ENCODE results near the gene ETV4. TPM values are rescaled to one million over a fixed set of nuclear protein-coding genes. Genes with fewer than 3 reads are reported as not detected.

ETV4 gene
- total and polyA plus RNA-seq, 2 of the 13 experiments (the other 11 are each of a cell fraction or from before 2014, with no cell fraction given), result 128 to 330 TPM

DNA sequence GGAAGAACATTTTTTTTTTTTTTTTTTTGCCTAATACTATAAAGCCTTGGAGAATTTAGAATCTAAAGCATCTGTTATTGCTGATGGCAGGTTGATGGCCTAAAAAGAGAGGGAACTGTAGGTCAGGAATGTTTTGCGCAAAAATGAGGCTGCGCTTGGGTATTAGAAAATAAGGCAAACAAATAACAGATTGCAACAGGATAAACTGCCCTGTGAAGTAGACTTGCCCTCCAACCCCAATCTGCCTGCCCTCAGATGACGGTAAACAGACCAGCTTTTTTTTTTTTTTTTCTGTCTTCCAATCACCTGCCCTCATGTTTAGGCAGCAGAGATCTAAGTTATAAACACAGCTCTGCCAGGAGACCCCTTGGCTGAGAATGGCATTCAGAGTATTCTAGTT, 66.2 kb downstream of the ETV4 start (continued):
- TF ChIP-seq, protein P1, sequence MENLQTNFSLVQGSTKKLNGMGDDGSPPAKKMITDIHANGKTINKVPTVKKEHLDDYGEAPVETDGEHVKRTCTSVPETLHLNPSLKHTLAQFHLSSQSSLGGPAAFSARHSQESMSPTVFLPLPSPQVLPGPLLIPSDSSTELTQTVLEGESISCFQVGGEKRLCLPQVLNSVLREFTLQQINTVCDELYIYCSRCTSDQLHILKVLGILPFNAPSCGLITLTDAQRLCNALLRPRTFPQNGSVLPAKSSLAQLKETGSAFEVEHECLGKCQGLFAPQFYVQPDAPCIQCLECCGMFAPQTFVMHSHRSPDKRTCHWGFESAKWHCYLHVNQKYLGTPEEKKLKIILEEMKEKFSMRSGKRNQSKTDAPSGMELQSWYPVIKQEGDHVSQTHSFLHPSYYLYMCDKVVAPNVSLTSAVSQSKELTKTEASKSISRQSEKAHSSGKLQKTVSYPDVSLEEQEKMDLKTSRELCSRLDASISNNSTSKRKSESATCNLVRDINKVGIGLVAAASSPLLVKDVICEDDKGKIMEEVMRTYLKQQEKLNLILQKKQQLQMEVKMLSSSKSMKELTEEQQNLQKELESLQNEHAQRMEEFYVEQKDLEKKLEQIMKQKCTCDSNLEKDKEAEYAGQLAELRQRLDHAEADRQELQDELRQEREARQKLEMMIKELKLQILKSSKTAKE (CRISPR knock-in tag; IDR thresholded peaks at IDR 0.05; ENCODE audit: borderline replicate concordance), result peak; percentile 74; the same call in 1 of the 2 replicates
- TF ChIP-seq ZNF768 (CRISPR knock-in tag; IDR thresholded peaks at IDR 0.05) (no peak), KDM6A (CRISPR knock-in tag; IDR thresholded peaks at IDR 0.05; ENCODE audit: low read depth) (peak; percentile 57; the same call in 1 of the 2 replicates), ZNF782 (CRISPR knock-in tag; IDR thresholded peaks at IDR 0.05; ENCODE audit: borderline replicate concordance) (no peak; the same call in 1 of the 2 replicates), XBP1 (CRISPR knock-in tag; IDR thresholded peaks at IDR 0.05) (0 out of 2 replicates have a peak, but pooled peaks have one; percentile 4), SOX13 (IDR thresholded peaks at IDR 0.05) (peak; percentile 70; the same call in 1 of the 2 replicates), SOX13 (CRISPR knock-in tag; conservative IDR thresholded peaks at IDR 0.05 in 1 of 2, IDR thresholded peaks at IDR 0.05 in 1 of 2) (peak in 1 of 2 experiments; percentile 86; a peak in 2 of 4 replicates), HOXA7 (CRISPR knock-in tag; IDR thresholded peaks at IDR 0.05) (no peak), KDM4B (CRISPR knock-in tag; IDR thresholded peaks at IDR 0.05) (peak; percentile 14; the same call in 1 of the 2 replicates), AGO1 (IDR thresholded peaks at IDR 0.05; ENCODE audit: low read depth, low read length, poor library complexity, severe bottlenecking) (no peak), PHB2 (IDR thresholded peaks at IDR 0.05; ENCODE audit: partially characterized antibody) (no peak), ZBTB38 (CRISPR knock-in tag; IDR thresholded peaks at IDR 0.05) (no peak), ZNF879 (CRISPR knock-in tag; IDR thresholded peaks at IDR 0.05) (no peak), ZNF225 (CRISPR knock-in tag; IDR thresholded peaks at IDR 0.05) (no peak)
- TF ChIP-seq, protein P2, sequence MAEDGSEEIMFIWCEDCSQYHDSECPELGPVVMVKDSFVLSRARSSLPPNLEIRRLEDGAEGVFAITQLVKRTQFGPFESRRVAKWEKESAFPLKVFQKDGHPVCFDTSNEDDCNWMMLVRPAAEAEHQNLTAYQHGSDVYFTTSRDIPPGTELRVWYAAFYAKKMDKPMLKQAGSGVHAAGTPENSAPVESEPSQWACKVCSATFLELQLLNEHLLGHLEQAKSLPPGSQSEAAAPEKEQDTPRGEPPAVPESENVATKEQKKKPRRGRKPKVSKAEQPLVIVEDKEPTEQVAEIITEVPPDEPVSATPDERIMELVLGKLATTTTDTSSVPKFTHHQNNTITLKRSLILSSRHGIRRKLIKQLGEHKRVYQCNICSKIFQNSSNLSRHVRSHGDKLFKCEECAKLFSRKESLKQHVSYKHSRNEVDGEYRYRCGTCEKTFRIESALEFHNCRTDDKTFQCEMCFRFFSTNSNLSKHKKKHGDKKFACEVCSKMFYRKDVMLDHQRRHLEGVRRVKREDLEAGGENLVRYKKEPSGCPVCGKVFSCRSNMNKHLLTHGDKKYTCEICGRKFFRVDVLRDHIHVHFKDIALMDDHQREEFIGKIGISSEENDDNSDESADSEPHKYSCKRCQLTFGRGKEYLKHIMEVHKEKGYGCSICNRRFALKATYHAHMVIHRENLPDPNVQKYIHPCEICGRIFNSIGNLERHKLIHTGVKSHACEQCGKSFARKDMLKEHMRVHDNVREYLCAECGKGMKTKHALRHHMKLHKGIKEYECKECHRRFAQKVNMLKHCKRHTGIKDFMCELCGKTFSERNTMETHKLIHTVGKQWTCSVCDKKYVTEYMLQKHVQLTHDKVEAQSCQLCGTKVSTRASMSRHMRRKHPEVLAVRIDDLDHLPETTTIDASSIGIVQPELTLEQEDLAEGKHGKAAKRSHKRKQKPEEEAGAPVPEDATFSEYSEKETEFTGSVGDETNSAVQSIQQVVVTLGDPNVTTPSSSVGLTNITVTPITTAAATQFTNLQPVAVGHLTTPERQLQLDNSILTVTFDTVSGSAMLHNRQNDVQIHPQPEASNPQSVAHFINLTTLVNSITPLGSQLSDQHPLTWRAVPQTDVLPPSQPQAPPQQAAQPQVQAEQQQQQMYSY (CRISPR knock-in tag; IDR thresholded peaks at IDR 0.05), result no peak; the same call in 1 of the 2 replicates
- TF ChIP-seq, protein P3, sequence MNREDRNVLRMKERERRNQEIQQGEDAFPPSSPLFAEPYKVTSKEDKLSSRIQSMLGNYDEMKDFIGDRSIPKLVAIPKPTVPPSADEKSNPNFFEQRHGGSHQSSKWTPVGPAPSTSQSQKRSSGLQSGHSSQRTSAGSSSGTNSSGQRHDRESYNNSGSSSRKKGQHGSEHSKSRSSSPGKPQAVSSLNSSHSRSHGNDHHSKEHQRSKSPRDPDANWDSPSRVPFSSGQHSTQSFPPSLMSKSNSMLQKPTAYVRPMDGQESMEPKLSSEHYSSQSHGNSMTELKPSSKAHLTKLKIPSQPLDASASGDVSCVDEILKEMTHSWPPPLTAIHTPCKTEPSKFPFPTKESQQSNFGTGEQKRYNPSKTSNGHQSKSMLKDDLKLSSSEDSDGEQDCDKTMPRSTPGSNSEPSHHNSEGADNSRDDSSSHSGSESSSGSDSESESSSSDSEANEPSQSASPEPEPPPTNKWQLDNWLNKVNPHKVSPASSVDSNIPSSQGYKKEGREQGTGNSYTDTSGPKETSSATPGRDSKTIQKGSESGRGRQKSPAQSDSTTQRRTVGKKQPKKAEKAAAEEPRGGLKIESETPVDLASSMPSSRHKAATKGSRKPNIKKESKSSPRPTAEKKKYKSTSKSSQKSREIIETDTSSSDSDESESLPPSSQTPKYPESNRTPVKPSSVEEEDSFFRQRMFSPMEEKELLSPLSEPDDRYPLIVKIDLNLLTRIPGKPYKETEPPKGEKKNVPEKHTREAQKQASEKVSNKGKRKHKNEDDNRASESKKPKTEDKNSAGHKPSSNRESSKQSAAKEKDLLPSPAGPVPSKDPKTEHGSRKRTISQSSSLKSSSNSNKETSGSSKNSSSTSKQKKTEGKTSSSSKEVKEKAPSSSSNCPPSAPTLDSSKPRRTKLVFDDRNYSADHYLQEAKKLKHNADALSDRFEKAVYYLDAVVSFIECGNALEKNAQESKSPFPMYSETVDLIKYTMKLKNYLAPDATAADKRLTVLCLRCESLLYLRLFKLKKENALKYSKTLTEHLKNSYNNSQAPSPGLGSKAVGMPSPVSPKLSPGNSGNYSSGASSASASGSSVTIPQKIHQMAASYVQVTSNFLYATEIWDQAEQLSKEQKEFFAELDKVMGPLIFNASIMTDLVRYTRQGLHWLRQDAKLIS (CRISPR knock-in tag; IDR thresholded peaks at IDR 0.05), result no peak
- TF ChIP-seq, protein P4, sequence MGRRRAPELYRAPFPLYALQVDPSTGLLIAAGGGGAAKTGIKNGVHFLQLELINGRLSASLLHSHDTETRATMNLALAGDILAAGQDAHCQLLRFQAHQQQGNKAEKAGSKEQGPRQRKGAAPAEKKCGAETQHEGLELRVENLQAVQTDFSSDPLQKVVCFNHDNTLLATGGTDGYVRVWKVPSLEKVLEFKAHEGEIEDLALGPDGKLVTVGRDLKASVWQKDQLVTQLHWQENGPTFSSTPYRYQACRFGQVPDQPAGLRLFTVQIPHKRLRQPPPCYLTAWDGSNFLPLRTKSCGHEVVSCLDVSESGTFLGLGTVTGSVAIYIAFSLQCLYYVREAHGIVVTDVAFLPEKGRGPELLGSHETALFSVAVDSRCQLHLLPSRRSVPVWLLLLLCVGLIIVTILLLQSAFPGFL (CRISPR knock-in tag; IDR thresholded peaks at IDR 0.05), result no peak
- TF ChIP-seq, protein P5, sequence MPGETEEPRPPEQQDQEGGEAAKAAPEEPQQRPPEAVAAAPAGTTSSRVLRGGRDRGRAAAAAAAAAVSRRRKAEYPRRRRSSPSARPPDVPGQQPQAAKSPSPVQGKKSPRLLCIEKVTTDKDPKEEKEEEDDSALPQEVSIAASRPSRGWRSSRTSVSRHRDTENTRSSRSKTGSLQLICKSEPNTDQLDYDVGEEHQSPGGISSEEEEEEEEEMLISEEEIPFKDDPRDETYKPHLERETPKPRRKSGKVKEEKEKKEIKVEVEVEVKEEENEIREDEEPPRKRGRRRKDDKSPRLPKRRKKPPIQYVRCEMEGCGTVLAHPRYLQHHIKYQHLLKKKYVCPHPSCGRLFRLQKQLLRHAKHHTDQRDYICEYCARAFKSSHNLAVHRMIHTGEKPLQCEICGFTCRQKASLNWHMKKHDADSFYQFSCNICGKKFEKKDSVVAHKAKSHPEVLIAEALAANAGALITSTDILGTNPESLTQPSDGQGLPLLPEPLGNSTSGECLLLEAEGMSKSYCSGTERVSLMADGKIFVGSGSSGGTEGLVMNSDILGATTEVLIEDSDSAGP (CRISPR knock-in tag; IDR thresholded peaks at IDR 0.05; ENCODE audit: borderline replicate concordance), result no peak
